ENCODE results near the gene NOTCH1. TPM values are rescaled to one million over a fixed set of nuclear protein-coding genes. Genes with fewer than 3 reads are reported as not detected.

Gene NOTCH1
- total and polyA plus RNA-seq, 2 of the 4 experiments (the other 2 are of a cell fraction), result 1.8 to 6.0 TPM

- H3K18ac ChIP-seq (ENCODE audit: low read depth, low read length), result no peak overlapping the region
- no peak overlapping the region for H3K9ac ChIP-seq (ENCODE audit: low read depth, low read length)
- H2AK5ac ChIP-seq (ENCODE audit: low read depth, low read length), result no peak overlapping the region
- no peak overlapping the region for H2BK20ac ChIP-seq (ENCODE audit: low read depth, low read length)
- H2BK5ac ChIP-seq (ENCODE audit: low read depth, low read length, poor library complexity, severe bottlenecking), result no peak overlapping the region
- ATAC-seq (ENCODE audit: low read depth) (no peak), DNase-seq (no peak)
- H3K79me1 ChIP-seq (ENCODE audit: low read depth in 1 of 2, low read length in 2 of 2), result peaks cover 23 to 85% of the 10 kb centered on the region in 2 experiments
- no TSS peak for BruUV-seq (replicated peaks)
- no peak overlapping the region for H2AK9ac ChIP-seq (replicated peaks; ENCODE audit: low read depth, low read length, poor library complexity)
- H3K9me3 ChIP-seq (ENCODE audit: control insufficient read depth, insufficient read depth, low read length), result no peaks in the 10 kb centered on the region
- no peak overlapping the region for H3K4ac ChIP-seq (ENCODE audit: low read depth, low read length)
- no peak overlapping the region for H2AFZ ChIP-seq (replicated peaks; ENCODE audit: low read length, poor library complexity)
- no peaks in the 10 kb centered on the region; the same call in 1 of the 2 replicates for H3K9me1 ChIP-seq (ENCODE audit: insufficient read depth, low read length)
- no peak overlapping the region for H4K8ac ChIP-seq (ENCODE audit: low read depth in 2 of 2, low read length in 2 of 2)
- 98% methylated on average over 26 of the region's 34 CpGs; no CpG with 5 or more reads in 1 of the 2 experiments for WGBS, 2 experiments (ENCODE audit: extremely low coverage in 2 of 2, insufficient read length in 1 of 2)
- no peak overlapping the region for H4K5ac ChIP-seq (ENCODE audit: low read depth, low read length)
- H3K27me3 ChIP-seq (ENCODE audit: control insufficient read depth, insufficient read depth, low read length), result no peaks in the 10 kb centered on the region
- H3K36me3 ChIP-seq (ENCODE audit: control insufficient read depth, insufficient read depth, low read length), result peaks cover 82% of the 10 kb centered on the region
- ChIA-PET CTCF (interaction anchor here (0.6 kb wide), 1 partner anchor 424 kb away, joined by 3 read pairs; no protein-coding TSS in a partner anchor), POLR2A (ENCODE audit: unreplicated experiment) (interaction anchor here (0.6 kb wide), 1 partner anchor 9 kb away, joined by 3 read pairs; no protein-coding TSS in a partner anchor)
- in situ Hi-C loops (cut with MboI; ENCODE audit: low sequenced_read_pairs), result no loop called here
- H4K91ac ChIP-seq (ENCODE audit: insufficient read depth, low read depth, low read length), result no peak overlapping the region
- H2BK15ac ChIP-seq (ENCODE audit: low read depth, low read length), result no peak overlapping the region
- H3K27ac ChIP-seq (ENCODE audit: insufficient read depth, low read length), result no peak overlapping the region
- no peak overlapping the region for H3K56ac ChIP-seq (ENCODE audit: extremely low read depth, insufficient read depth, low read length)
- no peak overlapping the region for H2BK120ac ChIP-seq (ENCODE audit: low read depth, low read length)
- dilution Hi-C loops (cut with HindIII; ENCODE audit: low sequenced_read_pairs, unreplicated experiment), result no loop called here
- no peaks in the 10 kb centered on the region for H3K4me1 ChIP-seq (ENCODE audit: control insufficient read depth, insufficient read depth, low read length)
- H3K14ac ChIP-seq (replicated peaks; ENCODE audit: low read depth, low read length), result no peak overlapping the region
- H4K20me1 ChIP-seq (ENCODE audit: insufficient read depth, low read length), result peaks cover 94% of the 10 kb centered on the region
- H3K23ac ChIP-seq (ENCODE audit: low read depth, low read length), result no peak overlapping the region
- H3K4me3 ChIP-seq (ENCODE audit: insufficient read depth, low read depth, low read length), result no peak overlapping the region
- no peak overlapping the region for H3K4me2 ChIP-seq (ENCODE audit: low read depth, low read length)
- intact Hi-C loops (cut with micrococcal nuclease), result no loop called here
- TF ChIP-seq POLR2A (IDR thresholded peaks at IDR 0.05; ENCODE audit: low read depth, low read length) (no peak; the same call in 1 of the 2 replicates), CHD1 (IDR thresholded peaks at IDR 0.05; ENCODE audit: low read depth, low read length) (no peak), SMC3 (IDR thresholded peaks at IDR 0.05; ENCODE audit: low read depth, low read length) (no peak), RFX5 (IDR thresholded peaks at IDR 0.05; ENCODE audit: low read depth, low read length) (no peak), USF2 (IDR thresholded peaks at IDR 0.05; ENCODE audit: low read depth, low read length) (no peak), RCOR1 (IDR thresholded peaks at IDR 0.05; ENCODE audit: insufficient replicate concordance, low read length) (no peak), FOS (IDR thresholded peaks at IDR 0.05; ENCODE audit: low read depth, low read length) (no peak), MXI1 (IDR thresholded peaks at IDR 0.05; ENCODE audit: borderline replicate concordance, low read depth, low read length) (no peak), NFE2L2 (IDR thresholded peaks at IDR 0.05; ENCODE audit: low read depth, low read length) (no peak), MAZ (IDR thresholded peaks at IDR 0.05; ENCODE audit: borderline replicate concordance, low read depth, low read length) (no peak), CEBPB (IDR thresholded peaks at IDR 0.05; ENCODE audit: low read depth, low read length) (no peak), BHLHE40 (IDR thresholded peaks at IDR 0.05; ENCODE audit: low read depth, low read length) (no peak)
- TF ChIP-seq, protein P1, sequence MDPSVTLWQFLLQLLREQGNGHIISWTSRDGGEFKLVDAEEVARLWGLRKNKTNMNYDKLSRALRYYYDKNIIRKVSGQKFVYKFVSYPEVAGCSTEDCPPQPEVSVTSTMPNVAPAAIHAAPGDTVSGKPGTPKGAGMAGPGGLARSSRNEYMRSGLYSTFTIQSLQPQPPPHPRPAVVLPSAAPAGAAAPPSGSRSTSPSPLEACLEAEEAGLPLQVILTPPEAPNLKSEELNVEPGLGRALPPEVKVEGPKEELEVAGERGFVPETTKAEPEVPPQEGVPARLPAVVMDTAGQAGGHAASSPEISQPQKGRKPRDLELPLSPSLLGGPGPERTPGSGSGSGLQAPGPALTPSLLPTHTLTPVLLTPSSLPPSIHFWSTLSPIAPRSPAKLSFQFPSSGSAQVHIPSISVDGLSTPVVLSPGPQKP (IDR thresholded peaks at IDR 0.05; ENCODE audit: borderline replicate concordance, low read depth, low read length), result no peak
- TF ChIP-seq, protein P2, sequence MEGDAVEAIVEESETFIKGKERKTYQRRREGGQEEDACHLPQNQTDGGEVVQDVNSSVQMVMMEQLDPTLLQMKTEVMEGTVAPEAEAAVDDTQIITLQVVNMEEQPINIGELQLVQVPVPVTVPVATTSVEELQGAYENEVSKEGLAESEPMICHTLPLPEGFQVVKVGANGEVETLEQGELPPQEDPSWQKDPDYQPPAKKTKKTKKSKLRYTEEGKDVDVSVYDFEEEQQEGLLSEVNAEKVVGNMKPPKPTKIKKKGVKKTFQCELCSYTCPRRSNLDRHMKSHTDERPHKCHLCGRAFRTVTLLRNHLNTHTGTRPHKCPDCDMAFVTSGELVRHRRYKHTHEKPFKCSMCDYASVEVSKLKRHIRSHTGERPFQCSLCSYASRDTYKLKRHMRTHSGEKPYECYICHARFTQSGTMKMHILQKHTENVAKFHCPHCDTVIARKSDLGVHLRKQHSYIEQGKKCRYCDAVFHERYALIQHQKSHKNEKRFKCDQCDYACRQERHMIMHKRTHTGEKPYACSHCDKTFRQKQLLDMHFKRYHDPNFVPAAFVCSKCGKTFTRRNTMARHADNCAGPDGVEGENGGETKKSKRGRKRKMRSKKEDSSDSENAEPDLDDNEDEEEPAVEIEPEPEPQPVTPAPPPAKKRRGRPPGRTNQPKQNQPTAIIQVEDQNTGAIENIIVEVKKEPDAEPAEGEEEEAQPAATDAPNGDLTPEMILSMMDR (conservative IDR thresholded peaks at IDR 0.05; ENCODE audit: low read depth, low read length), result no peak
Measured at GRCh38 chr9:136474974-136475865, 70.6 kb downstream of the NOTCH1 start.

All from IMR-90 (cell line).